ENCODE results near the gene SPINT2.

DNA sequence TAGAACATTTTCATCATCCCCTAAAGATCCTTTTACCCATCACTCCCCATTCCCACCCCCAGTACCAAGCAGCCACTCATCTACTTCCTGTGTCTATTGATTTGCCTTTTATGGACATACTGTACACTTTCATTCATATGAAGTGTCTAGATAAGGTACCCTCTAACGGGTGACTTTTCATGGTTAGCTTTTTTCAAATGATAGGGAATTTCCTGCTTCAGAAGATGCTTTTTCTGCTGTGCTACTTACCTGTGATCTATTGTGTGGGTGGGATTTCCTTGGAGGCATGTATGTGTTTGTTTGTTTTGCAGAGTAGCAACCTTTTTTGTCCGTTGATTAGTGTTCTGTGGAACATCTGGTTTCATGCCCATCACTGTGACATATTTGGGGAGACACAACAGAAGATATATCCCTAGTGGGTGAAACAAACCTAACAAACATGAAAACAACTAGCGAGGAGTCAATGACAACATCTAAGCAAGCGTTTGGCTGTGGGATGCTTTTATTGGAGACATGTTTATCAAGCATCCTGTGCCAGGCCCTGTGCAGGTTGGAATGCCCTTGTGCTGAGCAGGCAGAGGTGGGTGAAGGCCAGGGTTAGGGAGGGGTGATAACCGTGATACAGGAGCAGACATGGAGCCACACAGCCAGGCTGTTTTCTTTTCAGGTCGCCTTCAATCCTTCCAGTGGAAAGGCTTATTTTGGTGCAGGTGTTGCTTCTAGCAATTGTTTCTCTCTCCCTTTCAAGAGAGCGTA is 17.6 kb downstream of the SPINT2 start:
- TF ChIP-seq, protein P1, sequence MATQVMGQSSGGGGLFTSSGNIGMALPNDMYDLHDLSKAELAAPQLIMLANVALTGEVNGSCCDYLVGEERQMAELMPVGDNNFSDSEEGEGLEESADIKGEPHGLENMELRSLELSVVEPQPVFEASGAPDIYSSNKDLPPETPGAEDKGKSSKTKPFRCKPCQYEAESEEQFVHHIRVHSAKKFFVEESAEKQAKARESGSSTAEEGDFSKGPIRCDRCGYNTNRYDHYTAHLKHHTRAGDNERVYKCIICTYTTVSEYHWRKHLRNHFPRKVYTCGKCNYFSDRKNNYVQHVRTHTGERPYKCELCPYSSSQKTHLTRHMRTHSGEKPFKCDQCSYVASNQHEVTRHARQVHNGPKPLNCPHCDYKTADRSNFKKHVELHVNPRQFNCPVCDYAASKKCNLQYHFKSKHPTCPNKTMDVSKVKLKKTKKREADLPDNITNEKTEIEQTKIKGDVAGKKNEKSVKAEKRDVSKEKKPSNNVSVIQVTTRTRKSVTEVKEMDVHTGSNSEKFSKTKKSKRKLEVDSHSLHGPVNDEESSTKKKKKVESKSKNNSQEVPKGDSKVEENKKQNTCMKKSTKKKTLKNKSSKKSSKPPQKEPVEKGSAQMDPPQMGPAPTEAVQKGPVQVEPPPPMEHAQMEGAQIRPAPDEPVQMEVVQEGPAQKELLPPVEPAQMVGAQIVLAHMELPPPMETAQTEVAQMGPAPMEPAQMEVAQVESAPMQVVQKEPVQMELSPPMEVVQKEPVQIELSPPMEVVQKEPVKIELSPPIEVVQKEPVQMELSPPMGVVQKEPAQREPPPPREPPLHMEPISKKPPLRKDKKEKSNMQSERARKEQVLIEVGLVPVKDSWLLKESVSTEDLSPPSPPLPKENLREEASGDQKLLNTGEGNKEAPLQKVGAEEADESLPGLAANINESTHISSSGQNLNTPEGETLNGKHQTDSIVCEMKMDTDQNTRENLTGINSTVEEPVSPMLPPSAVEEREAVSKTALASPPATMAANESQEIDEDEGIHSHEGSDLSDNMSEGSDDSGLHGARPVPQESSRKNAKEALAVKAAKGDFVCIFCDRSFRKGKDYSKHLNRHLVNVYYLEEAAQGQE (IDR thresholded peaks at IDR 0.05) = no peak
- TF ChIP-seq RXRA (IDR thresholded peaks at IDR 0.05) = no peak
- TF ChIP-seq HNF4G (IDR thresholded peaks at IDR 0.05) = no peak
